ENCODE measurements around the gene NLRP12.

DNA sequence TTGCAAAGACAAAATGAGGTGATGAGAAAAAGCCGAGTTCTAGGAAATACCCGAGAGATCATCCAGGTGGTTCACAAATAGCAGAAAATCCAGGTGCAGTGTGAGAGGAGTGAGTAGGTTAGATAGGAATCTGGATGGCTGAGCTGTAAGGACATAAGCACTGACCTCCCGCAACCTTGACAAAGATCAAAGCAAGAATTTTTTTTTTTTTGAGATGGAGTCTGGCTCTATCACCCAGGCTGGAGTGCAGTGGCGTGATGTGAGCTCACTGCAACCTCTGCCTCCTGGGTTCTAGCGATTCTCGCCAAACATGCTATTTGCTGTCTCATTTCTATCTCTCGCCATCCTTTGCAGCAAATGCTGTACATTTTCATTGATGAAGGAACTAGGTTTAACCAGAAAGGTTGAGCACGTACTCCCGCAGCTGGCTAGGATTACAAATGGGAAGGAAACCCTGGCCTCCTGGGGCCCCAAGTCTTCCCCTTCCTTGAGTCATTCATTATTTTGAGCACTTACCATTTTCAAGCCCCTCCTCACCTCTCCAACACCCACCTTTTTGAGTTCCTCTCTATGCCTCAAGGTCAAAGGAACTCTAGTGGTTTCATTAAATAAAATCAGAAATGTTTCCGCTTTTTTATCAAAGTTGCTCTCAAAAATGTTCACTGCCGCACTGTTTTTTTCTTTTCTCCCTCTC, 38.8 kb downstream of the NLRP12 start:
- TF ChIP-seq, protein P1, sequence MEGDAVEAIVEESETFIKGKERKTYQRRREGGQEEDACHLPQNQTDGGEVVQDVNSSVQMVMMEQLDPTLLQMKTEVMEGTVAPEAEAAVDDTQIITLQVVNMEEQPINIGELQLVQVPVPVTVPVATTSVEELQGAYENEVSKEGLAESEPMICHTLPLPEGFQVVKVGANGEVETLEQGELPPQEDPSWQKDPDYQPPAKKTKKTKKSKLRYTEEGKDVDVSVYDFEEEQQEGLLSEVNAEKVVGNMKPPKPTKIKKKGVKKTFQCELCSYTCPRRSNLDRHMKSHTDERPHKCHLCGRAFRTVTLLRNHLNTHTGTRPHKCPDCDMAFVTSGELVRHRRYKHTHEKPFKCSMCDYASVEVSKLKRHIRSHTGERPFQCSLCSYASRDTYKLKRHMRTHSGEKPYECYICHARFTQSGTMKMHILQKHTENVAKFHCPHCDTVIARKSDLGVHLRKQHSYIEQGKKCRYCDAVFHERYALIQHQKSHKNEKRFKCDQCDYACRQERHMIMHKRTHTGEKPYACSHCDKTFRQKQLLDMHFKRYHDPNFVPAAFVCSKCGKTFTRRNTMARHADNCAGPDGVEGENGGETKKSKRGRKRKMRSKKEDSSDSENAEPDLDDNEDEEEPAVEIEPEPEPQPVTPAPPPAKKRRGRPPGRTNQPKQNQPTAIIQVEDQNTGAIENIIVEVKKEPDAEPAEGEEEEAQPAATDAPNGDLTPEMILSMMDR (conservative IDR thresholded peaks at IDR 0.05; ENCODE audit: low read length) = no peak
- no peak for TF ChIP-seq EZH2phosphoT487 (IDR thresholded peaks at IDR 0.05; ENCODE audit: borderline replicate concordance, low read depth, low read length)
